Mammary epithelial cell (primary cell): Measurements from ENCODE around the gene TAS2R10.

Experiments
- EZH2 ChIP-seq: IDR thresholded peaks from 2 replicates; pipeline ENCODE4 v1.6.1; 2012; ENCODE audit warnings: low read length, inconsistent platforms, borderline replicate concordance
- TF ChIP-seq, protein P1 (sequence below), 2 donors: IDR thresholded peaks in 1 of 2; conservative IDR thresholded peaks in 1 of 2; 2 replicates each; pipeline ENCODE4 v1.5.1; 2011 to 2012; ENCODE audit warnings: inconsistent platforms in 2 of 2, low read length in 2 of 2, mild to moderate bottlenecking in 2 of 2, control low read depth in 1 of 2, low read depth in 1 of 2; ENCODE audit not compliant: insufficient read depth in 1 of 2; ENCODE audit errors: extremely low read depth in 1 of 2

DNA sequence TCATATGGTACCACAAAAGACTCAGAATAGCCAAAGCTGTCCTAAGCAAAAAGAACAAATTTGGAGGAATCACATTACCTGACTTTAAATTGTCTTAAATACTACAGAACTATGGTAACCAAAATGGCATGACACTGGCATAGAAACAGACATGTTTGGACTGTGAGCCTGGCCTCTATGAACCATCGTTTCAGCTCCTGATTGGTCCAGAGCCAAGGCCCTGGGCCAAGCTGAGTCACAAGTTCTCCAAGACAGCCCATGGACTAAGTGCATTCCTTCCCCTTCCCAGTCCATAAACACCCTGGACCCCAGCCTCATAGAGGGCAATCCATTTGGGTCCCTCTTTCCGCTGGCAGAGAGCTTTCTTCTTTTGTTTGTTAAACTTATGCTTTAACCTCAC, 35.2 kb upstream of the TAS2R10 start:
- TF ChIP-seq, protein P1, sequence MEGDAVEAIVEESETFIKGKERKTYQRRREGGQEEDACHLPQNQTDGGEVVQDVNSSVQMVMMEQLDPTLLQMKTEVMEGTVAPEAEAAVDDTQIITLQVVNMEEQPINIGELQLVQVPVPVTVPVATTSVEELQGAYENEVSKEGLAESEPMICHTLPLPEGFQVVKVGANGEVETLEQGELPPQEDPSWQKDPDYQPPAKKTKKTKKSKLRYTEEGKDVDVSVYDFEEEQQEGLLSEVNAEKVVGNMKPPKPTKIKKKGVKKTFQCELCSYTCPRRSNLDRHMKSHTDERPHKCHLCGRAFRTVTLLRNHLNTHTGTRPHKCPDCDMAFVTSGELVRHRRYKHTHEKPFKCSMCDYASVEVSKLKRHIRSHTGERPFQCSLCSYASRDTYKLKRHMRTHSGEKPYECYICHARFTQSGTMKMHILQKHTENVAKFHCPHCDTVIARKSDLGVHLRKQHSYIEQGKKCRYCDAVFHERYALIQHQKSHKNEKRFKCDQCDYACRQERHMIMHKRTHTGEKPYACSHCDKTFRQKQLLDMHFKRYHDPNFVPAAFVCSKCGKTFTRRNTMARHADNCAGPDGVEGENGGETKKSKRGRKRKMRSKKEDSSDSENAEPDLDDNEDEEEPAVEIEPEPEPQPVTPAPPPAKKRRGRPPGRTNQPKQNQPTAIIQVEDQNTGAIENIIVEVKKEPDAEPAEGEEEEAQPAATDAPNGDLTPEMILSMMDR (conservative IDR thresholded peaks at IDR 0.05 in 1 of 2, IDR thresholded peaks at IDR 0.05 in 1 of 2; ENCODE audit: extremely low read depth in 1 of 2, insufficient read depth in 1 of 2, low read depth in 1 of 2, low read length in 2 of 2) = no peak
- TF ChIP-seq EZH2 = no peak
